Activated CD8-positive, alpha-beta T cell treated with anti-CD3 and anti-CD28 coated beads for 36 hours (primary cell): ENCODE measurements around the gene SYMPK. TPM values are rescaled to one million over a fixed set of nuclear protein-coding genes. Genes with fewer than 3 reads are reported as not detected.

Source experiments
- ATAC-seq: fragments of 200-7000 bp; cut with Tn5 transposase; one replicate; pipeline ENCODE4 v1.10.0; 2021; ENCODE audit warnings: mild to moderate bottlenecking, moderate library complexity
- CTCF ChIA-PET: fragments of 350-600 bp; sonication (Branson Sonifier 250); formaldehyde crosslinking; loops from one replicate; lab custom pipeline; 2021; ENCODE audit warnings: antibody characterized with exemption; lab: Charles Lee
- POLR2A ChIA-PET: fragments of 350-600 bp; sonication (Branson Sonifier 250); formaldehyde crosslinking; loops from one replicate; lab custom pipeline; 2021; ENCODE audit warnings: antibody characterized with exemption; lab: Charles Lee
- DNase-seq: peaks from one replicate; pipeline ENCODE4 v3.0.0-alpha.2; 2020
- H3K27ac Mint-ChIP-seq: one replicate; pipeline ENCODE4 v1.8.0; 2021; ENCODE audit warnings: mild to moderate bottlenecking, mixed read lengths
- H3K27me3 Mint-ChIP-seq: one replicate; pipeline ENCODE4 v1.8.0; 2021; ENCODE audit warnings: mixed read lengths
- H3K36me3 Mint-ChIP-seq: one replicate; pipeline ENCODE4 v1.8.0; 2021; ENCODE audit warnings: low read depth, mixed read lengths
- H3K4me1 Mint-ChIP-seq: one replicate; pipeline ENCODE4 v1.8.0; 2021; ENCODE audit warnings: low read depth, mixed read lengths
- H3K4me3 Mint-ChIP-seq: one replicate; pipeline ENCODE4 v1.8.0; 2021; ENCODE audit warnings: mild to moderate bottlenecking, moderate library complexity, mixed read lengths
- H3K9me3 Mint-ChIP-seq: one replicate; pipeline ENCODE4 v1.8.0; 2021; ENCODE audit warnings: mixed read lengths
- CTCF ChIP-seq: fragments of 200-600 bp; IDR thresholded peaks from one replicate; pipeline ENCODE4 v1.8.0; 2022; ENCODE audit warnings: antibody characterized with exemption, mild to moderate bottlenecking
- intact Hi-C: fragments of 100-400 bp; cut with micrococcal nuclease; formaldehyde crosslinking; loops from one replicate; pipeline ENCODE4 v1.10.0; 2022
- total RNA-seq, 2 experiments: library from RNA; stranded (reverse); gene quantifications; one replicate each; pipeline ENCODE4 v1.2.3, GENCODE V29; 2021

SYMPK gene
- total RNA-seq, 2 experiments from 2014 or later, result 96.8 to 114 TPM

GRCh38 chr19:45765702-45766295 is 97.1 kb downstream of the SYMPK start:
- H3K4me1 Mint-ChIP-seq, result peaks cover 8% of the 10 kb centered on the region
- H3K36me3 Mint-ChIP-seq, result no peaks in the 10 kb centered on the region
- H3K9me3 Mint-ChIP-seq, result no peaks in the 10 kb centered on the region
- TF ChIP-seq CTCF, result no peak
- H3K27ac Mint-ChIP-seq, result no peak overlapping the region
- ATAC-seq, result no peak
- H3K4me3 Mint-ChIP-seq, result no peak overlapping the region
- ChIA-PET POLR2A (interaction anchor here (0.6 kb wide), 1 partner anchor 29 kb away, joined by 3 read pairs; no protein-coding TSS in a partner anchor), CTCF (no interaction called here)
- no peak for DNase-seq
- peaks cover 11% of the 10 kb centered on the region for H3K27me3 Mint-ChIP-seq
- intact Hi-C loops, result no loop called here

Other genes with a start within 250 kb of the SYMPK start
- 100 to 1,000 TPM; 103 to 113 TPM for gene EML2, start 223.8 kb downstream of the SYMPK start, total RNA-seq
- gene GIPR, start 194.9 kb downstream of the SYMPK start, total RNA-seq, result 1 to 10 TPM; 5.9 to 6.8 TPM
- 100 to 1,000 TPM; 918 to 967 TPM for gene SNRPD2, start 171.2 kb downstream of the SYMPK start, total RNA-seq
- gene QPCTL, start 170.5 kb downstream of the SYMPK start, total RNA-seq, result 10 to 100 TPM; 31.6 to 31.7 TPM
- gene FBXO46, start 132.3 kb downstream of the SYMPK start, total RNA-seq, result 10 to 100 TPM; 28.6 to 34.7 TPM
- not detected for gene MEIOSIN, start 129.7 kb downstream of the SYMPK start, total RNA-seq
- 1 to 10 TPM in 1 of 2 experiments, under 1 TPM in 1; 0.97 to 1.5 TPM for gene SIX5, start 93.9 kb downstream of the SYMPK start, total RNA-seq
- 1 to 10 TPM; 5.8 to 8.0 TPM for gene DMPK, start 80.7 kb downstream of the SYMPK start, total RNA-seq
- 10 to 100 TPM; 23.5 to 26.0 TPM for gene DMWD, start 70.3 kb downstream of the SYMPK start, total RNA-seq
- gene RSPH6A, start 47.8 kb downstream of the SYMPK start, total RNA-seq, result under 1 TPM; 0.41 to 0.63 TPM
- gene FOXA3, start 1.2 kb upstream of the SYMPK start, total RNA-seq, result under 1 TPM in 1 of 2 experiments, not detected in 1; 0.36 TPM
- gene IRF2BP1, start 23.0 kb upstream of the SYMPK start, total RNA-seq, result 10 to 100 TPM; 15.3 to 17.2 TPM
- 1 to 10 TPM; 4.1 to 5.0 TPM for gene MYPOP, start 39.5 kb upstream of the SYMPK start, total RNA-seq
- gene NANOS2, start 51.6 kb upstream of the SYMPK start, total RNA-seq, result not detected
- not detected for gene NOVA2, start 110.7 kb upstream of the SYMPK start, total RNA-seq
- gene CCDC61, start 132.3 kb upstream of the SYMPK start, total RNA-seq, result 10 to 100 TPM; 26.9 to 29.2 TPM
- not detected for gene PGLYRP1, start 159.9 kb upstream of the SYMPK start, total RNA-seq
- not detected for gene IGFL4, start 177.9 kb upstream of the SYMPK start, total RNA-seq